K562 (cell line): ENCODE data around the gene IFT27. TPM values are rescaled to one million over a fixed set of nuclear protein-coding genes. Genes with fewer than 3 reads are reported as not detected.

Experiments used
- ATAC-seq: fragments of 200-7000 bp; cut with Tn5 transposase; 3 replicates; pipeline ENCODE4 v1.9.1; 2020; ENCODE audit warnings: moderate library complexity
- BruUV-seq: library from RNA; stranded (reverse); fragments of 400-500 nt; replicated peaks from 2 replicates; lab custom pipeline; 2021; lab: Mats Ljungman, UMichigan
- CTCF ChIA-PET: fragments of 300-600 bp; formaldehyde crosslinking; extraction: SDS; loops from one replicate; lab custom pipeline; 2021; ENCODE audit warnings: low intra/inter-chr PET ratio; lab: Yijun Ruan, JAX
- POLR2A ChIA-PET: fragments of 300-600, 350-650 bp; sonication (Branson Sonifier 250); formaldehyde crosslinking; extraction: SDS; loops from one replicate; lab custom pipeline; 2021; ENCODE audit warnings: antibody characterized with exemption, inconsistent platforms; lab: Yijun Ruan, JAX
- DNase-seq, 4 experiments: peaks; one replicate each; pipeline versions ENCODE4 v3.0.0 to v3.0.0-alpha.2; 2011 to 2018; ENCODE audit warnings: low spot score in 3 of 4, mixed read lengths in 3 of 4; ENCODE audit errors: extremely low read depth in 1 of 4
- FAIRE-seq: peaks from 2 replicates; lab custom pipeline; 2011; peaks lifted over from hg19 to GRCh38; lab: Jason Lieb, UNC
- H2AFZ ChIP-seq: 2 replicates; pipeline ENCODE4 v1.6.0; 2011; ENCODE audit warnings: low read depth, low read length, control low read depth, inconsistent platforms
- H3K27ac ChIP-seq: fragments of 200-600 bp; 3 replicates; pipeline ENCODE4 v1.8.0; 2011; ENCODE audit warnings: low read depth, mild to moderate bottlenecking, control low read depth, inconsistent platforms, low read length, moderate library complexity, mixed read lengths; ENCODE audit errors: extremely low read depth
- H3K27me3 ChIP-seq, 2 experiments: fragments of 300-600 bp in 1 of 2; 2 replicates in 1 of 2; 3 replicates in 1 of 2; pipeline versions ENCODE4 v1.6.0 to v1.8.0; 2011; ENCODE audit warnings: inconsistent platforms in 2 of 2, low read length in 2 of 2, mild to moderate bottlenecking in 1 of 2, mixed read lengths in 1 of 2, moderate library complexity in 1 of 2; ENCODE audit not compliant: control insufficient read depth in 2 of 2, insufficient read depth in 2 of 2
- H3K36me3 ChIP-seq: fragments of 300-600 bp; 3 replicates; pipeline ENCODE4 v1.8.0; 2011; ENCODE audit warnings: mild to moderate bottlenecking, low read length, inconsistent platforms; ENCODE audit not compliant: control insufficient read depth, insufficient read depth
- H3K4me1 ChIP-seq, 2 experiments: fragments of 200-600 bp in 1 of 2; replicated peaks in 1 of 2; 2 replicates in 1 of 2; 3 replicates in 1 of 2; pipeline versions ENCODE4 v1.5.1 to v1.8.0; 2011; ENCODE audit warnings: inconsistent platforms in 2 of 2, low read length in 2 of 2, mild to moderate bottlenecking in 1 of 2, mixed read lengths in 1 of 2, moderate library complexity in 1 of 2; ENCODE audit not compliant: control insufficient read depth in 2 of 2, insufficient read depth in 2 of 2
- H3K4me2 ChIP-seq: 2 replicates; pipeline ENCODE4 v1.6.1; 2011; ENCODE audit warnings: low read length, control low read depth, inconsistent platforms, mixed read lengths; ENCODE audit not compliant: insufficient read depth
- H3K4me3 ChIP-seq: fragments of 200-600 bp; sonication (generic), shearing (Covaris generic); 2 replicates; pipeline ENCODE4 v1.5.1; 2016; ENCODE audit warnings: control low read depth, inconsistent platforms
- H3K79me2 ChIP-seq: fragments of 200-600 bp; 3 replicates; pipeline ENCODE4 v1.8.0; 2011; ENCODE audit warnings: low read length, inconsistent platforms; ENCODE audit not compliant: control insufficient read depth, insufficient read depth
- H3K9ac ChIP-seq, 2 experiments: 2 replicates each; pipeline versions ENCODE4 v1.6.0 to v1.6.1; 2011; ENCODE audit warnings: low read depth in 2 of 2, low read length in 2 of 2, control low read depth in 1 of 2, inconsistent platforms in 1 of 2, mild to moderate bottlenecking in 1 of 2, mixed read lengths in 1 of 2; ENCODE audit not compliant: insufficient read depth in 1 of 2
- H3K9me1 ChIP-seq: one replicate; pipeline ENCODE4 v1.6.0; 2011; ENCODE audit warnings: inconsistent platforms, mild to moderate bottlenecking, low read length, moderate library complexity; ENCODE audit not compliant: control insufficient read depth, insufficient read depth
- H3K9me3 ChIP-seq: replicated peaks from 2 replicates; pipeline ENCODE4 v1.5.1; 2011; ENCODE audit warnings: low read depth, low read length, inconsistent platforms; ENCODE audit not compliant: control insufficient read depth, insufficient read depth
- H4K20me1 ChIP-seq: replicated peaks from 2 replicates; pipeline ENCODE4 v1.6.1; 2011; ENCODE audit warnings: low read length, inconsistent platforms, mixed read lengths; ENCODE audit not compliant: control insufficient read depth, insufficient read depth
- BCL6 ChIP-seq: fragments of 250-450 bp; sonication (Bioruptor Pico); IDR thresholded peaks from 2 replicates; pipeline ENCODE4 v1.4.0; 2020
- BDP1 ChIP-seq: IDR thresholded peaks from 3 replicates; pipeline ENCODE4 v1.6.1; 2011; ENCODE audit not compliant: insufficient read length, insufficient read depth
- BHLHE40 ChIP-seq: IDR thresholded peaks from 2 replicates; pipeline ENCODE4 v1.6.1; 2011; ENCODE audit warnings: low read length, improper control_type of control experiment
- BRD9 ChIP-seq: fragments of 450-650 bp; IDR thresholded peaks from 2 replicates; pipeline ENCODE4 v1.6.1; 2018; ENCODE audit warnings: low read depth; ENCODE audit not compliant: partially characterized antibody
- ELF4 ChIP-seq: fragments of 450-650 bp; formaldehyde crosslinking; IDR thresholded peaks from 2 replicates; pipeline ENCODE4 v1.4.0; 2022; ENCODE audit warnings: missing genetic modification characterization
- ELK3 ChIP-seq: fragments of 450-650 bp; formaldehyde crosslinking; IDR thresholded peaks from 2 replicates; pipeline ENCODE4 v1.4.0; 2020; ENCODE audit warnings: mild to moderate bottlenecking
- EP400 ChIP-seq: fragments of 450-650 bp; IDR thresholded peaks from 2 replicates; pipeline ENCODE4 v1.6.1; 2017; ENCODE audit warnings: antibody characterized with exemption, mild to moderate bottlenecking, moderate library complexity
- FOXM1 ChIP-seq, 2 experiments: fragments of 450-650 bp in 1 of 2; sonication (generic) in 1 of 2; formaldehyde crosslinking in 1 of 2; IDR thresholded peaks; 2 replicates each; pipeline versions ENCODE4 v1.6.1 to v1.9.0; 2017 to 2022; ENCODE audit warnings: low read depth in 2 of 2, mild to moderate bottlenecking in 2 of 2, missing genetic modification reagents in 1 of 2, moderate library complexity in 1 of 2
- FOXO4 ChIP-seq: fragments of 450-650 bp; formaldehyde crosslinking; IDR thresholded peaks from 2 replicates; pipeline ENCODE4 v1.4.0; 2020; ENCODE audit warnings: mild to moderate bottlenecking, moderate library complexity
- HDGF ChIP-seq: fragments of 450-650 bp; IDR thresholded peaks from 2 replicates; pipeline ENCODE4 v1.6.1; 2016
- IRF1 ChIP-seq: sonication (generic); formaldehyde crosslinking; IDR thresholded peaks from 2 replicates; pipeline ENCODE4 v1.8.0; 2022; ENCODE audit warnings: missing genetic modification reagents, mild to moderate bottlenecking, borderline replicate concordance
- MYNN ChIP-seq, 2 experiments: sonication (generic); formaldehyde crosslinking in 1 of 2; IDR thresholded peaks; 2 replicates each; pipeline versions ENCODE4 v1.5.0 to v1.6.1; 2016 to 2020; ENCODE audit warnings: antibody characterized with exemption in 1 of 2, missing genetic modification reagents in 1 of 2
- NFYB ChIP-seq: IDR thresholded peaks from 2 replicates; pipeline ENCODE4 v1.6.1; 2011; ENCODE audit warnings: mild to moderate bottlenecking, moderate library complexity; ENCODE audit not compliant: insufficient read length; ENCODE audit errors: extremely low read depth
- SIRT6 ChIP-seq: IDR thresholded peaks from one replicate; pipeline ENCODE4 v1.6.1; 2012; ENCODE audit warnings: low read depth, mild to moderate bottlenecking, control low read depth, inconsistent platforms, low read length, moderate library complexity
- THRB ChIP-seq: fragments of 450-650 bp; formaldehyde crosslinking; conservative IDR thresholded peaks from 2 replicates; pipeline ENCODE4 v1.4.0; 2022; ENCODE audit warnings: mild to moderate bottlenecking, missing genetic modification characterization
- ZEB2 ChIP-seq: fragments of 450-650 bp; IDR thresholded peaks from 2 replicates; pipeline ENCODE4 v1.6.1; 2016
- ZNF263 ChIP-seq: sonication (generic); formaldehyde crosslinking; IDR thresholded peaks from 2 replicates; pipeline ENCODE4 v1.8.0; 2022; ENCODE audit warnings: mild to moderate bottlenecking, missing genetic modification reagents, borderline replicate concordance
- ZNF695 ChIP-seq: fragments of 450-650 bp; formaldehyde crosslinking; IDR thresholded peaks from 2 replicates; pipeline ENCODE4 v1.4.0; 2020; ENCODE audit warnings: mild to moderate bottlenecking, moderate library complexity
- WGBS: fragments of 100-300 bp; shearing (Covaris generic); methylation state at CpG from one replicate; pipeline ENCODE4 v1.1.6; 2016; ENCODE audit warnings: low coverage, mixed read lengths; ENCODE audit not compliant: insufficient coverage; ENCODE audit errors: missing lambda C conversion rate; 5-methylcytosine and 5-hydroxymethylcytosine counted together
- in situ Hi-C: fragments of 300-500 bp; cut with MboI; formaldehyde crosslinking; loops from 4 replicates; pipeline ENCODE4 v1.15.0; 2018; ENCODE audit warnings: inconsistent platforms, mixed read lengths
- intact Hi-C: fragments of 100-400 bp; cut with micrococcal nuclease; formaldehyde crosslinking; loops from 2 replicates; pipeline ENCODE4 v1.14.2; 2022
- polyA plus RNA-seq, 8 experiments: library from polyadenylated mRNA; depleted of rRNA in 4 of 8; stranded (reverse) in 5 of 8; unstranded in 3 of 8; fragments of >200 nt; fragmentation: Nextera tagmentation in 2 of 8; fragmentation: Illumina TruSeq in 1 of 8; extraction: Ambion mirVana in 2 of 8; extraction: Trizol in 1 of 8; gene quantifications; 2 replicates each; pipeline versions ENCODE4 v1.2.1 to v1.2.3, GENCODE V29; 2011 to 2014; ENCODE audit warnings: inconsistent platforms in 1 of 8, missing spikeins in 1 of 8
- total RNA-seq, 7 experiments: library from RNA; depleted of rRNA in 6 of 7; stranded (reverse); fragments of >200 nt in 6 of 7; fragmentation: Illumina TruSeq in 2 of 7; extraction: Trizol in 2 of 7; gene quantifications; 2 replicates each; pipeline versions ENCODE4 v1.2.1 to v1.2.3, GENCODE V29; 2011 to 2021; ENCODE audit warnings: low replicate concordance in 1 of 7

IFT27 gene
- total and polyA plus RNA-seq, 9 of the 15 experiments (the other 6 are each of a cell fraction or from before 2014, with no cell fraction given), result 0.01 to 1.4 (median 0.14) TPM; not detected in 1

GRCh38 chr22:36819112-36819511, 43.2 kb upstream of the IFT27 start:
- Histone ChIP-seq H3K79me2 (no peaks in the 10 kb centered on the region), H4K20me1 (peaks cover 6% of the 10 kb centered on the region; the same call in 1 of the 2 replicates), H2AFZ (no peak overlapping the region), H3K9me1 (no peaks in the 10 kb centered on the region), H3K27ac (no peak overlapping the region), H3K4me2 (no peak overlapping the region), H3K4me3 (no peak overlapping the region), H3K36me3 (no peaks in the 10 kb centered on the region), H3K4me1 (peaks cover 0 to 12% of the 10 kb centered on the region in 2 experiments; a peak in 2 of 5 replicates), H3K9me3 (no peaks in the 10 kb centered on the region), H3K27me3 (peaks cover 5 to 50% of the 10 kb centered on the region in 2 experiments; a peak in 4 of 5 replicates), H3K9ac (no peak overlapping the region)
- ATAC-seq (no peak), FAIRE-seq (no peak), DNase-seq (no peak)
- ChIA-PET CTCF (no interaction called here), POLR2A (no interaction called here)
- TF ChIP-seq BHLHE40 (no peak), BRD9 (no peak), ZNF695 (CRISPR knock-in tag) (no peak), FOXM1 (IDR thresholded peaks at IDR 0.05; ENCODE audit: low read depth) (no peak), FOXM1 (CRISPR knock-in tag; IDR thresholded peaks at IDR 0.05; ENCODE audit: low read depth) (no peak), THRB (CRISPR knock-in tag) (no peak), FOXO4 (no peak), EP400 (no peak), MYNN (IDR thresholded peaks at IDR 0.05) (no peak), MYNN (CRISPR knock-in tag; IDR thresholded peaks at IDR 0.05) (no peak), ZEB2 (no peak), IRF1 (CRISPR knock-in tag) (no peak), ELF4 (CRISPR knock-in tag) (no peak), ZNF263 (CRISPR knock-in tag) (no peak), BCL6 (no peak), HDGF (no peak), ELK3 (no peak), SIRT6 (no peak), BDP1 (no peak), NFYB (no peak)
- in situ Hi-C loops (no loop called here), intact Hi-C loops (no loop called here)
- BruUV-seq, result no TSS peak
- WGBS, result 10% methylated on average over 3 of the region's 9 CpGs
